ENCODE measurements around the gene LTF. TPM values are rescaled to one million over a fixed set of nuclear protein-coding genes. Genes with fewer than 3 reads are reported as not detected.
"Not testable (repeated sequence)": the region's sequence is repeated elsewhere in the genome, so short reads cannot be mapped to it uniquely, and the experiment has no call there.

Gene LTF
- total and polyA plus RNA-seq, 2 of the 13 experiments (the other 11 are each of a cell fraction or from before 2014, with no cell fraction given): not detected

- no peak for TF ChIP-seq SOX13 (IDR thresholded peaks at IDR 0.05)
- peak in 1 of 2 experiments; percentile 47; a peak in 2 of 4 replicates for TF ChIP-seq SOX13 (CRISPR knock-in tag; conservative IDR thresholded peaks at IDR 0.05 in 1 of 2, IDR thresholded peaks at IDR 0.05 in 1 of 2)
- TF ChIP-seq, protein P1, sequence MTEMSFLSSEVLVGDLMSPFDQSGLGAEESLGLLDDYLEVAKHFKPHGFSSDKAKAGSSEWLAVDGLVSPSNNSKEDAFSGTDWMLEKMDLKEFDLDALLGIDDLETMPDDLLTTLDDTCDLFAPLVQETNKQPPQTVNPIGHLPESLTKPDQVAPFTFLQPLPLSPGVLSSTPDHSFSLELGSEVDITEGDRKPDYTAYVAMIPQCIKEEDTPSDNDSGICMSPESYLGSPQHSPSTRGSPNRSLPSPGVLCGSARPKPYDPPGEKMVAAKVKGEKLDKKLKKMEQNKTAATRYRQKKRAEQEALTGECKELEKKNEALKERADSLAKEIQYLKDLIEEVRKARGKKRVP (CRISPR knock-in tag; IDR thresholded peaks at IDR 0.05): 0 out of 4 replicates have a peak, but pooled peaks of 1 of the 2 experiments have one; percentile 20
- no peak for TF ChIP-seq ATF7-NPFF (CRISPR knock-in tag; IDR thresholded peaks at IDR 0.05; ENCODE audit: low read depth)
- peak; percentile 30; the same call in 1 of the 2 replicates for TF ChIP-seq HNF4A (CRISPR knock-in tag; IDR thresholded peaks at IDR 0.05)
- no peak for TF ChIP-seq KLF13 (CRISPR knock-in tag; IDR thresholded peaks at IDR 0.05)
- TF ChIP-seq ZMYM2 (CRISPR knock-in tag; IDR thresholded peaks at IDR 0.05): no peak
- peak; percentile 33; the same call in 1 of the 2 replicates for TF ChIP-seq SOX5 (CRISPR knock-in tag; IDR thresholded peaks at IDR 0.05; ENCODE audit: borderline replicate concordance)
- TF ChIP-seq, protein P2, sequence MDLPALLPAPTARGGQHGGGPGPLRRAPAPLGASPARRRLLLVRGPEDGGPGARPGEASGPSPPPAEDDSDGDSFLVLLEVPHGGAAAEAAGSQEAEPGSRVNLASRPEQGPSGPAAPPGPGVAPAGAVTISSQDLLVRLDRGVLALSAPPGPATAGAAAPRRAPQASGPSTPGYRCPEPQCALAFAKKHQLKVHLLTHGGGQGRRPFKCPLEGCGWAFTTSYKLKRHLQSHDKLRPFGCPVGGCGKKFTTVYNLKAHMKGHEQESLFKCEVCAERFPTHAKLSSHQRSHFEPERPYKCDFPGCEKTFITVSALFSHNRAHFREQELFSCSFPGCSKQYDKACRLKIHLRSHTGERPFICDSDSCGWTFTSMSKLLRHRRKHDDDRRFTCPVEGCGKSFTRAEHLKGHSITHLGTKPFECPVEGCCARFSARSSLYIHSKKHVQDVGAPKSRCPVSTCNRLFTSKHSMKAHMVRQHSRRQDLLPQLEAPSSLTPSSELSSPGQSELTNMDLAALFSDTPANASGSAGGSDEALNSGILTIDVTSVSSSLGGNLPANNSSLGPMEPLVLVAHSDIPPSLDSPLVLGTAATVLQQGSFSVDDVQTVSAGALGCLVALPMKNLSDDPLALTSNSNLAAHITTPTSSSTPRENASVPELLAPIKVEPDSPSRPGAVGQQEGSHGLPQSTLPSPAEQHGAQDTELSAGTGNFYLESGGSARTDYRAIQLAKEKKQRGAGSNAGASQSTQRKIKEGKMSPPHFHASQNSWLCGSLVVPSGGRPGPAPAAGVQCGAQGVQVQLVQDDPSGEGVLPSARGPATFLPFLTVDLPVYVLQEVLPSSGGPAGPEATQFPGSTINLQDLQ (CRISPR knock-in tag; IDR thresholded peaks at IDR 0.05): no peak
These were observed 36.5 kb downstream of the LTF start (continued) for GRCh38 chr3:46427916-46428833.

DNA sequence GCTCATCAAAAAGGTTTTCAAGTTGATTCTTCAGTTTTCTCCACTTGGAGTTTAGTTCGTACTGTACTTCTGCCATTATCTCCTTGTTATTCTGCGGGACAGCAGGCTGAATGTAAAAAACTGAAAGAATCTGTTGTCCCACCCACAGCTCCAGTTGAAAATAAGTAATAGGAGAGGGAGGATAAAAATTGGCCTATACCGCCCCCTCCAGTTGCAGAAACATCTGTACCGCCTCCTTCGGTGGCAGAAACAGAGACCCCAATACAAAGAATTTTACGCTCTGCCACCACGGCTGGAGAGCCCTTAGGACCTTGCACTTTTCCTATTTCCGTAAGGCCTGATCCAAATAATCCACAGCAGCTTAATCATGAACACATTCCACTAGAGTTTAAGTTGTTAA is 37.3 kb downstream of the LTF start:
- H3K27ac ChIP-seq (ENCODE audit: extremely low read length, insufficient read depth, low read length); in situ Hi-C loops (cut with HindIII; ENCODE audit: extremely low pct_ligation_motif_present, low pct_unique_long_range_greater_than_20kb); H3K4me3 ChIP-seq (replicated peaks in 1 of 3; ENCODE audit: insufficient read depth in 1 of 3, low read depth in 2 of 3, low read length in 3 of 3); H2AFZ ChIP-seq (ENCODE audit: low read length); H3K4me2 ChIP-seq (ENCODE audit: low read depth, low read length); H4K20me1 ChIP-seq (ENCODE audit: insufficient read depth, low read length); FAIRE-seq; ATAC-seq; CTCF ChIA-PET (ENCODE audit: low intra/inter-chr PET ratio, low total read pairs); H3K36me3 ChIP-seq (replicated peaks in 1 of 2; ENCODE audit: control insufficient read depth in 1 of 2, insufficient read depth in 2 of 2, low read length in 2 of 2); DNase-seq (ENCODE audit: low spot score); POLR2A ChIA-PET; H3K9ac ChIP-seq (ENCODE audit: insufficient read depth, low read depth, low read length); H3K79me2 ChIP-seq (ENCODE audit: insufficient read depth, low read length); intact Hi-C loops (cut with micrococcal nuclease; ENCODE audit: unreplicated experiment); H3K9me3 ChIP-seq (ENCODE audit: low read length); H3K27me3 ChIP-seq (ENCODE audit: control insufficient read depth in 1 of 2, insufficient read depth in 2 of 2, low read length in 2 of 2); BruUV-seq (replicated peaks): not testable (repeated sequence)
- WGBS (ENCODE audit: low lambda C conversion rate): 47% methylated on average over 8 of the region's 8 CpGs
- H3K4me1 ChIP-seq (ENCODE audit: insufficient read depth, low read length): peaks cover 13% of the 10 kb centered on the region

- H3K9me3 ChIP-seq (ENCODE audit: low read length); H3K4me2 ChIP-seq (ENCODE audit: low read depth, low read length); H3K79me2 ChIP-seq (ENCODE audit: insufficient read depth, low read length); intact Hi-C loops (cut with micrococcal nuclease; ENCODE audit: unreplicated experiment); H3K27me3 ChIP-seq (ENCODE audit: control insufficient read depth in 1 of 2, insufficient read depth in 2 of 2, low read length in 2 of 2); H3K27ac ChIP-seq (ENCODE audit: extremely low read length, insufficient read depth, low read length); H4K20me1 ChIP-seq (ENCODE audit: insufficient read depth, low read length); H3K9ac ChIP-seq (ENCODE audit: insufficient read depth, low read depth, low read length); in situ Hi-C loops (cut with HindIII; ENCODE audit: extremely low pct_ligation_motif_present, low pct_unique_long_range_greater_than_20kb); ATAC-seq; FAIRE-seq; H3K36me3 ChIP-seq (replicated peaks in 1 of 2; ENCODE audit: control insufficient read depth in 1 of 2, insufficient read depth in 2 of 2, low read length in 2 of 2); H3K4me3 ChIP-seq (replicated peaks in 1 of 3; ENCODE audit: insufficient read depth in 1 of 3, low read depth in 2 of 3, low read length in 3 of 3); CTCF ChIA-PET (ENCODE audit: low intra/inter-chr PET ratio, low total read pairs); DNase-seq (ENCODE audit: low spot score); H2AFZ ChIP-seq (ENCODE audit: low read length); BruUV-seq (replicated peaks); POLR2A ChIA-PET: not testable (repeated sequence)
- 25% methylated on average over 4 of the region's 4 CpGs for WGBS (ENCODE audit: low lambda C conversion rate)
- H3K4me1 ChIP-seq (ENCODE audit: insufficient read depth, low read length): peaks cover 13% of the 10 kb centered on the region
These were observed 38.2 kb downstream of the LTF start for GRCh38 chr3:46426476-46426875.

All from HepG2 (cell line).